ENCODE data around the gene PRSS16.

- TF ChIP-seq CTCF (IDR thresholded peaks at IDR 0.05) (no peak), POLR2A (IDR thresholded peaks at IDR 0.05) (no peak), POLR2AphosphoS5 (IDR thresholded peaks at IDR 0.05) (no peak)
Measured at GRCh38 chr6:27281105-27281539, 33.6 kb downstream of the PRSS16 start.

Measured in prostate gland (tissue), 2 donors.